ENCODE data around the gene VEPH1.

The VEPH1 gene

DNA sequence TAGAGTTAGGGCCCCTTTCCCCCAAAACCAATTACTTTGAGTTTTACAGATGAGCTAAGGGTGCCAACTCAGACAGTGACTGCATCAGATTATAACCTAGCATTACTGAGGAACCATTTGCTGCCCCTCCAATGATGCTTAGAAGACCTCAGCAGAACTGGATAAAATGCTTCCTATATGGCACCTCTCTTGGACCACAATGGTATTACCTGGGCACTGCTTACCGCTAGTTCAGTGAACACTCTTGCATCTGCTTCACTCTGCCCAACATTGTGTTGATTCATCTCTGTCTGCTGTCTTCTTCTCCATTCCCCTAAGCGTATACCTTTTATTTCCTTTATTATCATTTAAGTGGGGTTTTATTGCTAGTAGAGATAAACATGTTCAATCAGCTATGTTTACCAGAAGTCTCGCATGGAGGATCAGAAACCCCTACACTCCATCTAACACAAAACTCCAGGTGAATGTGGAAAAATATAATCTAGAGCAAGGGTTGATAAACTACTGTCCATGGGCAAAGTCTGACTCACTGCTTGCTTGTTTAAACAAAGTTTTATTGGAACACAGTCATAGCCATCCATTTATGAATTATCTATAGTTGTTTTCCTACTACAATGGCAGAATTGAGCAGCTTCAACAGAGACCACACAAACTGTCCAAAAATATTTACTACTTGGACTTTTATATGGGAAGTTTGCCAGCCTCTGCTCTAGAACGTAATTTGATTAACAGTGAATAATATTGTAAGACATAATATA, 166.8 kb downstream of the VEPH1 start:
- no peak overlapping the region for H3K4me2 ChIP-seq (ENCODE audit: low read length)
- H3K4me3 ChIP-seq (ENCODE audit: low read length): no peak overlapping the region
- H2AFZ ChIP-seq (ENCODE audit: low read depth, low read length): no peak overlapping the region
- no peaks in the 10 kb centered on the region for H3K79me2 ChIP-seq (ENCODE audit: low read length)
- no peaks in the 10 kb centered on the region for H3K27me3 ChIP-seq (ENCODE audit: low read depth, low read length)
- no peaks in the 10 kb centered on the region for H3K9me3 ChIP-seq (ENCODE audit: insufficient read depth, low read length)
- H3K36me3 ChIP-seq (replicated peaks; ENCODE audit: low read depth, low read length): no peaks in the 10 kb centered on the region
- H3K27ac ChIP-seq (ENCODE audit: low read length): no peak overlapping the region
- no peak overlapping the region for H3K9ac ChIP-seq (ENCODE audit: low read length)
- TF ChIP-seq, protein P1, sequence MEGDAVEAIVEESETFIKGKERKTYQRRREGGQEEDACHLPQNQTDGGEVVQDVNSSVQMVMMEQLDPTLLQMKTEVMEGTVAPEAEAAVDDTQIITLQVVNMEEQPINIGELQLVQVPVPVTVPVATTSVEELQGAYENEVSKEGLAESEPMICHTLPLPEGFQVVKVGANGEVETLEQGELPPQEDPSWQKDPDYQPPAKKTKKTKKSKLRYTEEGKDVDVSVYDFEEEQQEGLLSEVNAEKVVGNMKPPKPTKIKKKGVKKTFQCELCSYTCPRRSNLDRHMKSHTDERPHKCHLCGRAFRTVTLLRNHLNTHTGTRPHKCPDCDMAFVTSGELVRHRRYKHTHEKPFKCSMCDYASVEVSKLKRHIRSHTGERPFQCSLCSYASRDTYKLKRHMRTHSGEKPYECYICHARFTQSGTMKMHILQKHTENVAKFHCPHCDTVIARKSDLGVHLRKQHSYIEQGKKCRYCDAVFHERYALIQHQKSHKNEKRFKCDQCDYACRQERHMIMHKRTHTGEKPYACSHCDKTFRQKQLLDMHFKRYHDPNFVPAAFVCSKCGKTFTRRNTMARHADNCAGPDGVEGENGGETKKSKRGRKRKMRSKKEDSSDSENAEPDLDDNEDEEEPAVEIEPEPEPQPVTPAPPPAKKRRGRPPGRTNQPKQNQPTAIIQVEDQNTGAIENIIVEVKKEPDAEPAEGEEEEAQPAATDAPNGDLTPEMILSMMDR (IDR thresholded peaks at IDR 0.05; ENCODE audit: low read depth, low read length): no peak
- no peak for TF ChIP-seq EZH2phosphoT487 (IDR thresholded peaks at IDR 0.05; ENCODE audit: low read depth)
- no peaks in the 10 kb centered on the region for H3K4me1 ChIP-seq (ENCODE audit: low read length)
- H4K20me1 ChIP-seq (ENCODE audit: insufficient read depth, low read length): no peaks in the 10 kb centered on the region

DNA sequence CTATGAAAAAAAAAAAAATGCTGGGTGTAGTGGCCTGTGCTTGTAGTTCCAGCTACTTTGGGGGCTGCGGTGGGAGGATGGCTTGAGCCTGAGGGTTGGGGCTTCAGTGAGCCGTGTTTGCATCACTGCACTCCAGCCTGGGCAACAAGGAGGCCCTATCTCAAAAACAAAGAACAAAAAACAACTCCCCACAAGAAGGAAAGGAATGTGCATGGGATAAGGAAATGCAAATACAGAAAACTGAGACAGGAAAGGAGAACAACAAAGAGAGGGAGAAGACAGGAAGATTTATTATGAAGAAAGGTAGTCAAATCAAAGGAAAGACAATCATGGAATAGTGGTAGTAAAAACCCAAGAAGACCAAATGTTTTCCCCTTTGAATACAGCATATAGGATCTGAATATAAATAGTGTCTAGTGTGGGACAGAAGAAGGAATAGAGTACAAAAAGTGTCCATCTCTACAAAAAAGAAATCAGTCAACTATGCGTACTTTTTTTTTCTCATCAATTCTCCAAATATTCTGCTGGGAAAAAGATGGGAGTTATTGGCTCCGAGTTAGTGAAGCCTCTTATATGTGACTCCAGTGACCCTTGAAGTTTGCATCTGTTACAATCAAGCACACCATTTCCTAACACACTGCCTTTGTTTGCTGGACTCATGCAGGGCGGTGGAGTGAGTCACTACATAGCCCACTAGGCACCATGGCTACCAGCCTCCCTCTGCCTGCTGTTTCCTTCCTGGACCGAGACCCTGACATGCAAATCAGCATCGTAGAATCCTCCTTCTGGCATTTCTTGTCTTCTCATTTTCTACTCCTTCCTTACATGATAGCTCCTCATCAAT, 167.8 kb downstream of the VEPH1 start:
- Histone ChIP-seq H3K4me2 (ENCODE audit: low read length) (no peak overlapping the region), H2AFZ (ENCODE audit: low read depth, low read length) (no peak overlapping the region), H3K9ac (ENCODE audit: low read length) (no peak overlapping the region), H3K4me1 (ENCODE audit: low read length) (no peaks in the 10 kb centered on the region), H3K4me3 (ENCODE audit: low read length) (no peak overlapping the region), H4K20me1 (ENCODE audit: insufficient read depth, low read length) (no peaks in the 10 kb centered on the region), H3K27ac (ENCODE audit: low read length) (no peak overlapping the region), H3K27me3 (ENCODE audit: low read depth, low read length) (no peaks in the 10 kb centered on the region), H3K9me3 (ENCODE audit: insufficient read depth, low read length) (no peaks in the 10 kb centered on the region), H3K79me2 (ENCODE audit: low read length) (no peaks in the 10 kb centered on the region), H3K36me3 (replicated peaks; ENCODE audit: low read depth, low read length) (no peaks in the 10 kb centered on the region)
- TF ChIP-seq, protein P1 (IDR thresholded peaks at IDR 0.05; ENCODE audit: low read depth, low read length): no peak
- TF ChIP-seq EZH2phosphoT487 (IDR thresholded peaks at IDR 0.05; ENCODE audit: low read depth): no peak

DNA sequence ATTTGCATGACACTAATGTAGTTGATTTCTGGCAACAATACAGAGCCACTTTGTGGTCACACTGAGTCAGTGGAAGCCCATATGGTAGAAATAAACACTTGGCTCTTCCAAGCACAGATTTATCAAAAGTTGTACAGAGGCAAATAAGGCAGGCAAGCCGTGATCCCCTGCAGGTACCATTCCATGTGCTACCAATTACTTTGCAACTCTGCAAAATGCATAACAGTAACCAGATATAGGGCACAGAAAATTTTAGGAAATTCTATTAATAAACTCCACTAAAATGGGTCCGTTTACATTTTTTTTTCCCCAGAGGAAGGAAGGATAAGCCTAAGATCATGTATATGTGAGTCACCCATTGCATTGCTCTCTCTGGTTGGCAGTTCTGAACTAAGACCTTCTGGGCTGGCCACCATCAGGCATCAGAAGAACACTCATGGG, 169.6 kb downstream of the VEPH1 start:
- no peak for TF ChIP-seq EZH2phosphoT487 (IDR thresholded peaks at IDR 0.05; ENCODE audit: low read depth)
- TF ChIP-seq, protein P1 (IDR thresholded peaks at IDR 0.05; ENCODE audit: low read depth, low read length): no peak
- Histone ChIP-seq H3K27me3 (ENCODE audit: low read depth, low read length) (no peaks in the 10 kb centered on the region), H3K27ac (ENCODE audit: low read length) (no peak overlapping the region), H4K20me1 (ENCODE audit: insufficient read depth, low read length) (no peaks in the 10 kb centered on the region), H3K9me3 (ENCODE audit: insufficient read depth, low read length) (no peaks in the 10 kb centered on the region), H2AFZ (ENCODE audit: low read depth, low read length) (no peak overlapping the region), H3K4me2 (ENCODE audit: low read length) (no peak overlapping the region), H3K4me1 (ENCODE audit: low read length) (no peaks in the 10 kb centered on the region), H3K36me3 (replicated peaks; ENCODE audit: low read depth, low read length) (no peaks in the 10 kb centered on the region), H3K4me3 (ENCODE audit: low read length) (no peak overlapping the region), H3K79me2 (ENCODE audit: low read length) (no peaks in the 10 kb centered on the region), H3K9ac (ENCODE audit: low read length) (no peak overlapping the region)

DNA sequence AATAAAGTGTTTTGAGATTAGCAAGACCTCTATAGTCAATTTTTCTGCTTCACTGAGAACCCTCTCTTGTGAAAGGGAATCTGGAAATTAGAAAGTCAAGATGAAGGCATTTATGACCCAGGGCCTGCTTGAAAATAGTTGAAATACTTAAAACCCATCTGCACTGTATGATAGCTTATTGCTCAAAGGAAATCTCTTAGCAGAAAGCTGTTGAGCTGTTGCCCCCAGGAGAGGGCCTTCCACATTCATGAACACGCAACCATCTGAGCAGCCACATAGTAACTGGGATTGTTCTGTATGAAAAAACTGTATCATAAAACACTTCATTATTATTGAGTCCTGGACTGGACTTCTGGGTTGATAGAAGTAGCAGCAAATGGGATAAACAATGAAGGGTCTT, 173.0 kb downstream of the VEPH1 start:
- no peak for TF ChIP-seq EZH2phosphoT487 (IDR thresholded peaks at IDR 0.05; ENCODE audit: low read depth)
- TF ChIP-seq, protein P1 (IDR thresholded peaks at IDR 0.05; ENCODE audit: low read depth, low read length): no peak
- Histone ChIP-seq H3K4me2 (ENCODE audit: low read length) (no peak overlapping the region), H3K27me3 (ENCODE audit: low read depth, low read length) (0 out of 2 replicates have a peak, but pooled peaks cover 2% of the 10 kb centered on the region), H3K27ac (ENCODE audit: low read length) (no peak overlapping the region), H3K9ac (ENCODE audit: low read length) (no peak overlapping the region), H3K36me3 (replicated peaks; ENCODE audit: low read depth, low read length) (no peaks in the 10 kb centered on the region), H4K20me1 (ENCODE audit: insufficient read depth, low read length) (no peaks in the 10 kb centered on the region), H3K4me1 (ENCODE audit: low read length) (no peaks in the 10 kb centered on the region), H2AFZ (ENCODE audit: low read depth, low read length) (no peak overlapping the region), H3K79me2 (ENCODE audit: low read length) (no peaks in the 10 kb centered on the region), H3K9me3 (ENCODE audit: insufficient read depth, low read length) (no peaks in the 10 kb centered on the region), H3K4me3 (ENCODE audit: low read length) (no peak overlapping the region)
